Measurements from ENCODE around the gene CASP4.
A peak's percentile ranks its signal among the peaks of the same experiment; 100 is the strongest.
"Not testable (repeated sequence)": the region's sequence is repeated elsewhere in the genome, so short reads cannot be mapped to it uniquely, and the experiment has no call there.

The CASP4 gene

DNA sequence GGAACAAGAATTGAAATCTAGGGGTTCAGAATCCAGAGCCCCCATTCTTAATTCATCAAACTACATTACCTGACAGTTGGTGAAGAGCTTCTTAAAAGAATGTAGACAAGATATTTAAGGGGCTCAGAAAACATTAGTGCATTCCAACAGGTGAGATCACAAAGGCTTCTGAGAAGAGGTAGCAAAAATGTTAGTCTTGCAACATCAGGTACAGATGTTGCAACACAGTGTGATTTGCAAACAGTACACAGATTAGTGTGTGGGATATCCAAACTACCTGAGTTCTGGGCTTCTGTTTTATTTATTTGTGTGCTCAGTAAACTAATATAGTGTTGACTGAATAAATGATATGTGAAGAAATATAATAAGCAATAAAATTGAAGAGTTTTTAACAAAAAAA is 11.8 kb downstream of the CASP4 start:
- DNase-seq (ENCODE audit: low spot score), result no peak

DNA sequence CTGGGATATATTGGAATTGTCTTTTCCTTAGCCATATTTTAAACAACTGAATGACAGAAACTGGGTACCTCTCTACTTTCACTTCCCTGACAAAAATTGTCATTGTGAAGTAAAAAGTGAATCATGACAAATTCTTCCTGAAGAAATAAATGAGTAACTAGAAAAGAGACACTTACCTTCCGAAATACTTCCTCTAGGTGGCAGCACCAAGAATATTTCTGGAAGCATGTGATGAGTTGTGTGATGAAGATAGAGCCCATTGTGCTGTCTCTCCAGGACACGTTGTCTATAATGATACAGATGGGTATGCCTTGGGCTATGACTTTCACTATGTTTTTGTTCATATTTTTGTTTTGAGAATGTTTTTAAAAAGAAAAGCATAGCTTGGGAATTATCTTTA is 21.5 kb downstream of the CASP4 start:
- DNase-seq (ENCODE audit: low spot score), result peak; percentile 4

DNA sequence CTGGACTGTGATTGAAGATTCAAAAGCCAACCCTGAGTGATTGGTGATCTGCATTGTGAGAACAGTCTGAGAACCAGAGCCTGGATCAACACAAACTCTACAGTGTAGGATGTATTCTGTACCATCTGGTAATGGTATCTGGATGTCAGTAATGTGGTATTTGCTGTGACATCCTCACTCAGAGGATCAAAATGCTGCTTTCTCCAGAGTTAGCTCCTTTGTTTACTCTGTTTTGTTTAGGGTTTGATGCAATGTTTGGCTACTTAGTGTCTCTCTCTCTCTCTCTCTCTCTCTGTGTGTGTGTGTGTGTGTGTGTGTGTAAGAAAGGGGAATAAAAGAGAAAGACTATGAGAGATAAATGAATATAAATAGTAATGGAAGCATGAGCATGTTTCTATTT is 24.3 kb downstream of the CASP4 start:
- DNase-seq (ENCODE audit: low spot score), result no peak

DNA sequence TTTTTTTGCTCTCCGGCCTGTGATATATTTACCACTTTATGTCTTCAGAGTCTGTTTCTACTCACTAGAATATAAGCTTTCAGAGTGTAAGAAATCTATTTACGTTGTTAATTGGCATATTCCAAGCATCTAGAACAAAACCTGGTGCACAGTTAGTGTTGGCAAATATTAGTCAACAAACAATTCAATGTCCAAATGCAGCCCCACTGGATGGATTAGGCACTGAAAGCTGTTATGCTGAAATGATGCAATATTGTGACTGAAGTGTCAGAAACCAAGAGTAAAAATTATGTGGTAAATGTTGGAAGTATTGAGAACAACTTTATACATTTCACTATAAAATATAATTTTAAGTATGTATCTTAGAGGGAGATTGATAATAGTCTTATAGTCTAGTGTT is 24.8 kb downstream of the CASP4 start:
- no peak for DNase-seq (ENCODE audit: low spot score)

DNA sequence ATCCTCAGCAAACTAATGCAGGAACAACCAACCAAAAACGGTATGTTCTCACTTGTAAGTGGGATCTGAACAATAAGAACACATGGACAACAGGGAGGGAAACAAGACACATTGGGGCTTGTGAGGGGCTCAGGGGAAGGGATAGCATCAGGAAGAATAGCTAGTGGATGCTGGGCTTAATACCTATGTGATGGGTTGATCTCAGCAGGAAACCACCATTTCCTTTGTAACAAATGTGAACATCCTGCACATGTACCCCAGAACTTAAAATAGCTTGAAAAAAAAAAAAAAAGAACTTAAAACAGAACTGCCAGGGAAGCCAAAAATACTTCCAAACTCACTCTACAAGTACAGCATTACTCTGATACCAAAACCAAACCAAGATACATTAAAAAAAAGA is 33.8 kb downstream of the CASP4 start:
- no peak for DNase-seq (ENCODE audit: low spot score)

DNA sequence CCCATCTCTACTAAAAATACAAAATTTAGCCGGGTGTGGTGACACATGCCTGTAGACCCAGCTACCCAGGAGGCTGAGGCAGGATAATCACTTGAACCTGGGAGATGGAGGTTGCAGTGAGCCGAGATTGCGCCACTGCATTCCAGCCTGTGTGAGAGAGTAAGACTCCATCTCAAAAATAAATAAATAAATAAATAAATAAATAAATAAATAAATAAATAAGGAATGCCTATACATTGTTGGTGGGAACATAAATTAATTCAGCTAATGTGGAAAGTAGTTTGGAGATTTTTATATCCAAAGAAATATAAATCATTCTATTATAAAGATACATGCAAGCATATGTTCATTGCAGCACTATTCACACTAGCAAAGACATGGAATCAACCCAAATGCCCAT is 34.3 kb downstream of the CASP4 start:
- not testable (repeated sequence) for DNase-seq (ENCODE audit: low spot score)

DNA sequence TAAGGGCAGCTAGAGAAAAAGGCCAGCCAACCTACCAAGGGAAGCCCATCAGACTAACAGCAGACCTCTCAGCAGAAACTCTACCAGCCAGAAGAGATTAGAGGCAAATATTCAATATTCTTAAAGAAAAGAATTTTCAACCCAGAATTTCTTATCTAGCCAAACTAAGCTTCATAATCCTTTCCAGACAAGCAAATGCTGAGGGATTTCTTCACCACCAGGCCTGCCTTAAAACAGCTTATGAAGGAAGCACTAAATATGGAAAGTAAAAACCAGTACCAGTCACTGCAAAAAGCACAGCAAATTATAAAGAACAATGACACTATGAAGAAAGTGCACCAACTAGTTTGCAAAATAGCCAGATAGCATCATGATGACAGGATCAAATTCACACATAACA is 39.6 kb downstream of the CASP4 start:
- no peak for DNase-seq (ENCODE audit: low spot score)

DNA sequence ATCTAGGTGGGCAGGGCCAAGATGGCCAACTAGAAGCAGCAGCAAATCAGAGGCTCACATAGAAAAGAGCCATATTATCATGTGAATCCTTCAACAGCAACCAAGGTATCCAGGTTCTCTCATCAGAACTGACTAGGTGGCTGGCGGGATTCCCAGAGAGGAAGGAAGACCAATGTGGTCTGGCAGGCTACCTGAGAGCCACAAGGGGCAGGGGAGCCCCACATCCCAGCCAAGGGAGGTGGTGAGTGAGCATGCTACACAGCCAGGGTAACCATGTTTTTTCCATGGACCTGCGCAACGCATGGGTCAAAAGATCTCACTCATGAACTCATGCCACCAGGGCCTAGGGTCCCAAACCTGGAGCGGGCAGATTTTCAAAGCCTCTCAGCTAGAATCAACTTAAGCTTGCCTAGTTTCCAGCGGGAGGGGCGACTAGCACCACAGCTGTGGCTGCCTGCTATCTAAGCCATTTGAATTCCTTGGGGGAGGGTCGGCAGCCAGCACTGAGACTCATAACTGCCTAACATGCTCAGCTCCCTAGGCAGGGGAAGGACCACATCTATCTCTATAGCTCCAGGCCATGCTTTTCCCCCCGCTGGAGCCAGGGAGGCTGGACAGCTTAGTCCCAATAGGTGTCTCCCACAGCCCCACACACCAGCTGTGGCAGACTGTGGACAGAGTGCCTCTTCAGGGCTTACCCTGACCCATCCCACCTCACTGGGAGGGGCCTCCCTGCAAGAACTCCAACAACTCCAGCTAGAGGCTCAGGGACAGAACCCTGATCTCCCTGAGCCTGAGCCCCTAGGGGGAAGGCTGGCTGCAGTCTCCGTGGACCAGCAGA is 41.4 kb downstream of the CASP4 start:
- DNase-seq (ENCODE audit: low spot score), result no peak

DNA sequence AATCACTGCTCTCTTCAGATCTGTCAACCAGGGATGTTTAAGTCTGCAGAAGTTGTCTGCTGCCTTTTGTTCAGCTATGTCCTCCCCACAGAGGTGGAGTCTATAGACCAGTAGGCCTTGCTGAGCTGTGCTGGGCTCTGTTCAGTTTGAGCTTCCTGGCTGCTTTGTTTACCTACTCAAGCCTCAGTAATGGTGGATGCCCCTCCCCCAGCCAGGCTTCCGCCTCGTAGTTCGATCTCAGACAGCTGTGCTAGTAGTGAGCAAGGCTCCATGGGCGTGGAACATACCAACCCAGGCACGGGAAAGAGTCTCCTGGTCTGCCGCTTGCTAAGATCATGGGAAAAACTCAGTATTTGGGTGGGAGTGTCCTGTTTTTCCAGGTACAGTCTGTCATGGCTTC is 42.5 kb downstream of the CASP4 start:
- DNase-seq (ENCODE audit: low spot score), result no peak

DNA sequence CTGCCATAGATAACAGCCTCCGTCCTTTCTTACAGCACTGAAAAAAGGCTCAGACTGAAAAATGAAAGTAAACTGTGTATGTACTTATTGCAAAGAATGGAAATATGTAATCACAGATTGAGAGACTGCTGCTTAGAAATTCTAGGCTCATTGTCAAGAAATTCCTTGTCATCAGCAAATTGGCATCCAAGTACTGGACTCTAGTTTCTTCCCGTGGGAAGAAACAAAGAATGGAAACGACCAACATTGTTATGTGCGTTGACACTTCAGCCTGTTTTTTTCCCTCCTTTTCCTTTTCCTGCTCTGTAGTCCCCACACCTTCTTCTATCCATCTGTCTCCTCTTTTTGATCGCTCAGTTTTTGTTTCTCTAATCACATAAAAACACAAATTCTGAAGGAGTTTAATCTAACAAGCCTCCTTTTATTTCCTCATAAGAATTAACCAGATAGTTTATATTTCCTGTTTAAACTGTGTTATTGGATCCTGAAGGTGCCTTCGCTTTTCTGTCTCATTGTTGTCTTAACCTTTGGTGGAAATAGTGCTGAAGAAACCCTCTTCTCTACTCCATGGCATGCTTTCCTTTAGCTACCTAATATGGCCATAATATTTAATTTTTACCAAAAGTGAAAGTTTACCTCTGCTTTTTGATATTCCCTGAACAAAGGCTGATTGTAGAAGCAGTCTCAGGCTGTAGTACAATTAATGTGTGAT is 50.1 kb downstream of the CASP4 start:
- peak; percentile 31 for DNase-seq (ENCODE audit: low spot score)

DNA sequence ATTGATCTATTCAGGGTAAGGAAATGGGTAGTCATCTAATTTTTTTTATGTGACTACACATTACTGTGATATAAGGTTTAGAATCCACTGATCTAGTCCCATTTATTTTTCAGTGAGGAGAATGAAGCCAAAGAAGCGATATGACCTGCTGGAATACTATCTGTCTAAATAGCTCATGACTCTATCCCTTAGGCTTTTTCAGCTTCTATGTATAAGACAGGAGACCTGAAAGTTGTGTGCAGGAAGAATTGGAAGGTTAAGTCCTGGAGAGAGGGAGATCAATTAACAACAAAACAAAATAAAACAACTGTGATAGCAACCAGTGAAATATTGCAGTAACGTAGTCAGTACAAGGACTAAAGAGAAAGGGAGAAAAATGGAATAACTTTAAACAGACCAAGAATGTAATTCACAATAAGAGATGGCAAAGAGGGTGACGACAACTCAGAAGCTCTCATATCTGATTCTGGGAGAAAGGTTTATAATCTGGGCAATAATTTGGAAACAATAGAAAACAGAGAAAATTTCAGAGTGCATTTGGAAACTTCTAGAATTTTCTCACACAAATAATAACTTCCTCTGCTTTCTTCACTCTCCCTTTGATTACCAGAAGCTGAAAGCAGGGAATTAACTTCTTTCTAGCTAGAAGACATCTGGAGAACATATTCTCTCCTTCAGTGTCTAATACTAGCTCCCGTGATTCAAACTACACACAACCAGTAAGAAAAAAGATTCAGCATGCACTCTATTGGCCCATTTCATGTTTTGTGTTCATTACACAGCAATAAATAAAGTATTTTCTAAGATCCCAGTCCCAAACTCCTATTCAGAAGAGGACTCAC is 50.9 kb downstream of the CASP4 start:
- no peak for DNase-seq (ENCODE audit: low spot score)

DNA sequence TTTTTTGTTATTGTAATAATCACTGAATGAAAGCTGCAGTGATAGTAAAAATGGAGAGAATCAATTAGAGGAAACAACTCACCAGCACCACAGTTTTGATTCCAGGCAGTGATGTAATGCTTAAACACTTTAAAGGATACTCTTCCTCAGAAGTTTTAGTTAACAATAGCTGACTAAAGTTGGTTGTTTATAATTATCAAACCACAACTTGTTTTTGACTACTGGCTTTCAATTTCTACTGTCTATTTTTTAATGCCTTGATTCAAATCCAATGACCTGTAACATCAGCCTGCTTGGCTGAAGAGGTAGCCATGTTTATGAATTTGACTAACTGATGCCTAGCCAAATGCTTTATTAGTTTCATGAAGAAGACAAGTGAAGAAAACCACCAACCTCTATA is 51.9 kb downstream of the CASP4 start:
- no peak for DNase-seq (ENCODE audit: low spot score)

DNA sequence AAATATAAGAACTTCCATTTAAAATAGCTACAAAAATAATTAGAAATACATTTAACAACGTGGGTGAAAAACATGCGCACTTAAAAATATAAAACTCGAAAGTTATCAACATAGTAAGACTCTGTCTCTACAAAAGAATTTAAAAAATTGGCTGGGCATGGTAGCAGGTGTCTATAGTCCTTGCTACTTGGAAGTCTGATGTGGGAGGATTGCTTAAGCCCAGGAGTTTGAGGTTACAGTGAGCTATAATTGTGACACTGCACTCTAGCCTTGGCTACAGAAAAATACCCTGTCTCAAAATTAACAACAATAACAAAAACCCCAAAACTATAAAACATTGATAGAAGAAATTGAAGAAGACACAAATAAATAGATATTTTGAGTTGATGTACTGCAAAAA is 56.3 kb downstream of the CASP4 start:
- no peak for DNase-seq (ENCODE audit: low spot score)

DNA sequence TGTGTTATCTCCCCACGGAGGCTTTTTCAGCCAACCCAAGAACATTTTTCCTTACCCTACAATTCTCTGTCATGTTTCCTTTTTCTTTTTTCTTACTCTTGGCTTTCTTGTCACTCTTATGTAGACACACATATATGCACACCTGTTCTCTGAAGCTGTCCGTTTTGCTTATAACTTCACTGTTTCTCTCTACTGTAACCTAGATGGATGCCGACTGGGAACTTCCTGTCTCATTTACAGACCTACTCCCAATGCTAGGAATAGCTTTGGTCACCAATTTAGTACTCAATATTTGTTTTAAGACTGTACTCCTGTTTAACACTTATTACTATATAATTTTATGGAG is 60.2 kb downstream of the CASP4 start:
- no peak for DNase-seq (ENCODE audit: low spot score)

DNA sequence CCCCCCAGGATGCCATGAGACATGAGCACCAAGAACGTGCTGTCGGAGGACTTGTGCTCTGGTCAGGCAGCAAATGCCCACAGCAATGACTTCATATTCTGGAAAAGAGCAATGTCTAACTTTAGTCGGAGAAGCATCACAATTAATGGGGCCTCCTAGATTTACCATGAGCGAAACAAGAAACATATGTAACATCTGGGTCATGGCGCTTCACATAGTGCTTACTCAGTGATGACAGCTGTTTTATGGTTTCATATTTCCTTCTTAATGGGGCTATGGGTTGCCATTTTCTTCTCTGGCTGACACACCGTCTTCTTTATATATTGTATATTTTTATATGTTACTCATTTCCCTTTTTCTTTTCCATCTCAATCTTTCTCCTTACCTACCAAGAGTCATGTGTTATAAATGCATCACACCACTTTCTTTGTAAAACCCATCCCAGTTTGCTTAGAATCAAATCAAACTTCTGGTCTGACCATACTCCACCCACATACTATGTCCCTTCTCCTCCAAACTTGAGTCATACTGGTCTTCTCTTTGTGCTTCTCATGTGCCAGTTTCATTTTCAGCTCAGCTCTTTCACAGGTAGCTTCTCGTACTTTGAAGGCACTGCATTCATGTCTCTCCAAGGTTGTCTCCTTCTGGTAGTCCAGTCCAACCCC is 60.7 kb downstream of the CASP4 start:
- no peak for DNase-seq (ENCODE audit: low spot score)

DNA sequence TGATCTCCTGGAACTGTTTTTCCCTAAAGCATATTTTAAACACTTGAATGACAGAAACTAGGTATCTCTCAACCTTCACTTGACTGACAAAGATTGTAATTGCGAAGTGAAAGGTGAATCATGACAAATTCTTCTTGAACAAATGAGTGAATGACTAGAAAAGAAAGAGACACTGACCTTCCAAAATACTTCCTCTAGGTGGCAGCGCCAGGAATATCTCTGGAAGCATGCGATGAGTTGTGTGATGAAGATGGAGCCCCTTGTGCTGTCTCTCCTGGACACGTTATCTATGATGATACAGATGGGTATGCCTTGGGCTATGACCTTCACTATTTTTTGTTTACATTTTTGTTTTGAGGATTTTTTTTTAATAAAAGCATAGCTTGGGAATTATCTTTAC is 63.1 kb downstream of the CASP4 start:
- DNase-seq (ENCODE audit: low spot score), result no peak

DNA sequence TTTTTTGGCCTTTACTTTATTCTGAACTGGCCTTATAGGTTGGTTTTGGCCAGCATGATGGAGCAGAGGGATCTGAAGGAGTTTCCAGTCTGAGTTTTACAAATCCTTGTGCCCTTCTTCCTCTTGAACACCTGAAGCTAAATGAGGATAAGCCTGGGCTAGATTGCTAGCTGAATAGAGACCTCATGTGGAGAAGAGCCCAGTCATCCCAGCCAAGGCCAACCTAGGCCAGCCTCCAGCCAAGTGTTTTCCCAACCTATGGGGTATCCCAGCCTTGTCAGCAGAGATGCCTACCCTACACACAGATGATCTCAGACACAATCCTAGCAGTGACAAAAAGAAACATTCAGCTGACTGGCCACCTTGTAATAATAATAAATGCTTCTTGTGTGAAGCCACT is 69.1 kb downstream of the CASP4 start:
- DNase-seq (ENCODE audit: low spot score), result no peak

DNA sequence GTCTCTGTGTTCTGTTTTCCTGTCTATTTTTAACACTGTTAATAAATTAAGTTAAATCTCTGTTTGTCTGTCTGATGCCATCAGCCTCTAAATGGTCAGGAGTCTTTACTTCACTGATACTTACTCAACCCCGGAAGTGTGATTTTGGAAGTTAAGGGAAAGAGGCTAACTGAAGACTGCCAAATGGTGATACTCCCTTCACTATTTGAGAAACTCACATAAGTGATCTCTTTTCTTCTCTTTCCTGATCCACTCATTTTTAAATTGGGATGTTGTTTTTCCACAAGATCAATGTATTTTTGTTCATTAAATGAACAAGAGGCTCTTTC is 69.7 kb downstream of the CASP4 start:
- no peak for DNase-seq (ENCODE audit: low spot score)

DNA sequence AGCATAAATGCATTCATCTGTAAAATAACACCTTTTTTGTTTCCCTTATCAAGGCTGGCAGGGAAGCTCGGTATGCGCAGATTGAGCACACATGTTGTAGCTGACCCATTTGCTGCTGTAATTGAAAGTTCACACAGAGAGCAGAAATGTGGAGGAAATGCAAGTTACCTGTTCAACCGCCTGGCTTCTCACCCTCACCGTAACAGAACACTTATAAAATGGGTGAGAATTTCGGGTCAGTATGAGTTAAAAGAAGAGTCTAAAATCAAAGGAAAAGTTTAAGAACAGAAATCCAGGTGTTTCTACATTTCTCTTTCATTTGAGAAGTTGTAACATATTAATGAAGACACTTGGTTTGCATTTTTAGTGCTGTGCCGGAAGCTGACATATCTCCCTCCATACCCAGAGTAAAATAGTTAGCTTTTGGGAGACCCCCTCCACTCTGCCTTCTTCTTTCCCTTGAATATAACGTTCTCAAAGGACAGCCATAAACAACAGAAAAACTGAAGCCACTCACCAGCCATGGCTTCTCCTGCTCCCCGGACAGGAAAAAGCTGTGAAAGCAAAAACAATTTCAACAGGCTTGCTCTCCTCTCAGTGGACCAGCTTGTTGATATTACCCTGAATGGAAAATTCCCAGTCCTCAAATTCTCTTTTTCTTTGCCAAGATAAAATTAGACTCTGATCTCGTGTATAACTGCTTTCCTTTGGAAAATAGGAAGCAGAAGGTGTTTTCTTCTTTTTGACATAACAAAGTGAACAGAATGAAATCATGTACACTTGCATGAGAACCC is 70.3 kb downstream of the CASP4 start, which contains the start of gene CASP12:
Gene CASP12, minus strand, starts transcription at position 570 of the 794 bp plus-strand sequence.
- no peak for DNase-seq (ENCODE audit: low spot score)

DNA sequence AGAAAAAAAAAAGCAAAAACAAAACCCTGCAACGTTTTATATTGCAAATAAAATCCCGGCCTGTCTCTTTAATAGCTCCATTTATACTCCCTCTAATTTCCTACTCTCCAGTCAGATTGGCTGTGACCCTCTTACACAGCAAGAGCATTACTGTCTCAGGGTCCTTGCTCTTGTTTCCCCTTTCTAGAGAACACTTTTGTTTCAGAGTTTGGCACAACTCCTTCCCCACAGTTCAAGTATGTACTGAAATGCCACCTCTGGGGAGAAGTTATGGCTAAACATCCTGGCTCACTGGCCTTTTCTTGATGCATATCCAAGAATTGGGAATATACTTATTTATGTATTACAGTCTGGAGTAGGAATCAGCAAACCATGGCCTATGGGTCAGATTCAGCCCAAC is 72.7 kb downstream of the CASP4 start:
- no peak for DNase-seq (ENCODE audit: low spot score)

DNA sequence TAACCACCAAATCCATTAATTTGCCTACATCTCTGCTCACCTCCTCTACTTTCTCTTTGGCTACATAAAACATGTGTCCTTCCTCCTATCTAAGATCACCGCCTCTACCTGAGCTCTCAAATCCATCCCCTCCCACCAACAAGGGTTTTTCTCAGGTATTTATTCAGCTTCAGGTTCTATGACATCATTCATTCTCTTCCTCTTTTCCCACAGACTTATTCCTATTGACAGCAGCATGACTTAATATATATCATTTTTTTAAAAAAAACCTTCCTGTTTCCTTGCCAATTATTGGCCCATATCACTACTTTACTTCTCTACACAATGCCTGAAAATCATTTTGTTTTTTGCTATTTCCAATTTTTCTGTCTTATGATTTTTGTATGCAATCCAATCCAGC is 74.5 kb downstream of the CASP4 start:
- no peak for DNase-seq (ENCODE audit: low spot score)

Measured in hepatic stellate cell (primary cell).